Right hindlimb (tissue), 1 donor: ENCODE data around the gene STARD8.
A peak's percentile ranks its signal among the peaks of the same experiment; 100 is the strongest.

Experiments
- DNase-seq: peaks from one replicate; pipeline ENCODE4 v3.0.0-alpha.2; 2018

Gene STARD8

DNA sequence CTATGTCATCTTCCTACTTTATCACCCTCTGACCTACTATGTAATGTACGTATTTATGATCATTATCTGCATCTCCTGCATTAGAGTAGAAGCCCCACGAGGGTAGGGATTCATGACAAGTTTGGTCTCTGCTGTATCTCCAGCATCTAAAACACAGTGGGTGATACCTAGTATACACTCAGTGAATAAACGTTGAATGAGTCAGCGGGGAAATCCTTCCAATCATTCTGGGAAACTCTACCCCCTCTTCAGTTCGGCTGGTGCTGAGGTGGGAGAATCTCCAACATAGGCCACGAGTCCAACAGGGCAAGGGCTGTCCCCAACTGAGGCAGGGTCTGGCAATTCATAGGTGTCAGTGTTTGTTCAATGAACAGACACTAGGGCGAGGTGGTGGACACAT, 106.9 kb downstream of the STARD8 start:
- no peak for DNase-seq

DNA sequence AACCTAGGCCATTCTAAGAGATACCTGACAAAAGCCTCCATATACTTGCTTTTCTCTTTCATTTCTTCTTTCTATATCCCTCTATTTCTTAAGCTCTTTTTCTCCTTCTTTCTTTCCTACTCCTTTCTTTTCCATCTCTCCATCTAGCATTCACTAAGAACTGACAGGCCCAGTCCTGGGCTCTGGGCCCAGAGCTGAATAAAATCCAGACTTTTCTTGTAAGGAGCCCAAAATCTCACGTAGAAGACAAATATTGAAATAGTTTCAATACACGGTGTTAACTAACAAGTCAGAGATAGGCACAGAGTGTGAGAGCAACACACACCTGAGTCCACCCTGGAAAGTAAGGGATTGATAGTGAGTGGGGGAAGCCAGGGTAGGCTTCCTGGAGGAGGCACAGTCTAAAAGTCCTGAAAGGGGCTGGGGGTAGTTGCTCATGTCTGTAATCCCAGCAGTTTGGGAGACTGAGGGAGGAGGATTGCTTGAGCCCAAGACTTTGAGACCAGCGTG, 108.2 kb downstream of the STARD8 start:
- DNase-seq, result peak; percentile 25

GRCh38 chrX:68757331-68757730, 109.9 kb downstream of the STARD8 start:
- no peak for DNase-seq

DNA sequence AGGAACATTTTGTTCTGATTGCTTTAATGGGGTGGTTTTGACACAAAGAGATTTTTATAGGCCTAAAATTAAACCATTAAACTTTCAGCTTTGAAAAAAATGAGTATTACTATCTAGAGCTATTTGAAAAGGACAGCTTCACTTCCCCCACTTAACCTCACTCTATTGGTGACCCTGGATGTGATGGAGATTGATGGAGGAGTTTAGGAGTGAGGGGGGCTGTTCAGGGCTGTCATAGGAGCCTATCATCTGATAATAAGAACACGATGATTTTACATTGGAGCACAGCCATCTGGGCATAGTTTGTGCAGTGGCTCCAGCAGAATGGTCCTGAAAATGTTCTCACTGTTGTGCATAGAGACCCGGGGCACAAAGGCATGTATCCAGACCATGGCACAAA, 110.3 kb downstream of the STARD8 start:
- DNase-seq, result no peak

DNA sequence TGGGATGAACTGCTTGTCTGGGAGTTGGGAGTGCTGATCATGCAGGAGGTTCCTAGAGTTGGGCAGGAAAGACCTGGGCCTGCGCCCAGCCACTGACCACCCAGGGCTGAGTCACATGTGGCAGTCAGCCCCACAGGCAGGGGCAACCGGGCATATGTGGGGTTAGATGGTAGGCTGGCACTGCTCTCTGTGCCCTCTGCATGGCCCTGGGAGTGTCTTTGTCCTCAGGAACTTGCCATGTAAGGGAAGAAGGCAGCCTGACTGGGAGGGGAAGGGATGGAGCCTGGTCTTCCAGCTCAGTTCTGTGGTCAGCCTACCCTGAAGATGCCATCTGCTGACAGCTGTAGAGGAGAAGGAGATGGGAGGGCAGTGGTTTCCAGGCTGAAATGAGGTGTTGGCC, 111.2 kb downstream of the STARD8 start:
- DNase-seq, result no peak

DNA sequence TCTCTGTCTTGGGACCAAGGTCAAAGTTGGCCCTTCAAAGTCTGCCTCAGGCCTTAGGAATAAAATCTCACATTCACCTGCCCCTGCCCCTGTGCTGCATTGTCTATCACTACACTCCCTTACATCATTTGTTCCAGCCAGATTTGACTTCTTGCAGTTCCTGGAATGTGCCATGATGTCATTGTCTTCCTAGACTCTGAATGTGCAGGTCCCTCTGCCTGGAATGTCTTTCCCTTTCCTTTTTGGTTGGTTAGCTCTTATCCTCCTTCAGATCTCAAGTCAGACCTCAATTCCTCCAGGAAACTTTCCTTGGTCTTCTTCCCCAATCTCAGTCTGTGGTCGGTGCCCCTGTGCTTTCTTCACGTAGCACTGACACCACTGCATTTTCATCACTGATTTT, 113.6 kb downstream of the STARD8 start:
- no peak for DNase-seq

- DNase-seq, result peak; percentile 27
Observed at GRCh38 chrX:68762766-68763165, 115.3 kb downstream of the STARD8 start.

DNA sequence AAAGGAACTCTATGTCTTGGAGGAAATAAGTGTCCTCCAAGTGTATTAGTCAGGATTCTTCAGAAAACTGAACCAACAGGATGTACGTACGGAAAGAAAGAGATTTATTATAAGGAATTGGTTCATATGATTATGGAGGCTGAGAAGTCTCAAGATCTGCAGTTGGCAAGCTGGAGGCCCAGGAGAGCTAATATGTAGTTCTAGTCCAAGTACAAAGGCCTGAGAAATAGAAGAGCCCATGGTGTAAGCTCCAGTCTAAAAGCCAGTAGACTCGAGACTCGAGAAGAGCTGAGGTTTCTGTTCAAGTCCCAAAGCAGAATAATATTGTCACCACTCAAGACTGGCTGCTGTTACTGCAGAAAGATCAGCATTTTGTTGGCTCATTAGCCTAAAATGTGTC, 116.0 kb downstream of the STARD8 start:
- peak; percentile 21 for DNase-seq
